HG03066 (cell line): Measurements from ENCODE around the gene CKB.

Experiments used
- ATAC-seq: cut with Tn5 transposase; IDR thresholded peaks from one replicate; pipeline ENCODE4 v1.9.1; 2021; ENCODE audit warnings: low read depth; ENCODE audit not compliant: unreplicated experiment

Gene CKB

GRCh38 chr14:103496776-103497175, 25.9 kb downstream of the CKB start:
- ATAC-seq: no peak

- ATAC-seq: no peak
These were observed 26.8 kb downstream of the CKB start for GRCh38 chr14:103495854-103496253.

GRCh38 chr14:103492156-103492925, 30.3 kb downstream of the CKB start:
- ATAC-seq: no peak

GRCh38 chr14:103491691-103492090, 30.9 kb downstream of the CKB start:
- ATAC-seq: no peak

- ATAC-seq: no peak
These were observed 33.0 kb downstream of the CKB start for GRCh38 chr14:103489621-103490020.

- no peak for ATAC-seq
These were observed 33.7 kb downstream of the CKB start for GRCh38 chr14:103488960-103489359.

- no peak for ATAC-seq
These were observed 34.6 kb downstream of the CKB start for GRCh38 chr14:103488071-103488470.

- no peak for ATAC-seq
These were observed 37.1 kb downstream of the CKB start for GRCh38 chr14:103485504-103485903.

- ATAC-seq: no peak
These were observed 39.0 kb downstream of the CKB start for GRCh38 chr14:103483600-103483999.

- no peak for ATAC-seq
These were observed 42.0 kb downstream of the CKB start for GRCh38 chr14:103480595-103480994.

GRCh38 chr14:103476631-103477030, 46.0 kb downstream of the CKB start:
- ATAC-seq: no peak

- no peak for ATAC-seq
These were observed 46.6 kb downstream of the CKB start for GRCh38 chr14:103476065-103476464.

GRCh38 chr14:103474893-103475292, 47.7 kb downstream of the CKB start:
- no peak for ATAC-seq

GRCh38 chr14:103472939-103473338, 49.7 kb downstream of the CKB start:
- no peak for ATAC-seq
